Activated CD8-positive, alpha-beta T cell treated with anti-CD3 and anti-CD28 coated beads for 36 hours (primary cell): Measurements from ENCODE around the gene ACOT7. TPM values are rescaled to one million over a fixed set of nuclear protein-coding genes. Genes with fewer than 3 reads are reported as not detected.
"Not testable (repeated sequence)": the region's sequence is repeated elsewhere in the genome, so short reads cannot be mapped to it uniquely, and the experiment has no call there.

ENCODE experiments used
- ATAC-seq: fragments of 200-7000 bp; cut with Tn5 transposase; one replicate; pipeline ENCODE4 v1.10.0; 2021; ENCODE audit warnings: mild to moderate bottlenecking, moderate library complexity
- CTCF ChIA-PET: fragments of 350-600 bp; sonication (Branson Sonifier 250); formaldehyde crosslinking; loops from one replicate; lab custom pipeline; 2021; ENCODE audit warnings: antibody characterized with exemption; lab: Charles Lee
- POLR2A ChIA-PET: fragments of 350-600 bp; sonication (Branson Sonifier 250); formaldehyde crosslinking; loops from one replicate; lab custom pipeline; 2021; ENCODE audit warnings: antibody characterized with exemption; lab: Charles Lee
- DNase-seq: peaks from one replicate; pipeline ENCODE4 v3.0.0-alpha.2; 2020
- H3K27ac Mint-ChIP-seq: one replicate; pipeline ENCODE4 v1.8.0; 2021; ENCODE audit warnings: mild to moderate bottlenecking, mixed read lengths
- H3K27me3 Mint-ChIP-seq: one replicate; pipeline ENCODE4 v1.8.0; 2021; ENCODE audit warnings: mixed read lengths
- H3K36me3 Mint-ChIP-seq: one replicate; pipeline ENCODE4 v1.8.0; 2021; ENCODE audit warnings: low read depth, mixed read lengths
- H3K4me1 Mint-ChIP-seq: one replicate; pipeline ENCODE4 v1.8.0; 2021; ENCODE audit warnings: low read depth, mixed read lengths
- H3K4me3 Mint-ChIP-seq: one replicate; pipeline ENCODE4 v1.8.0; 2021; ENCODE audit warnings: mild to moderate bottlenecking, moderate library complexity, mixed read lengths
- H3K9me3 Mint-ChIP-seq: one replicate; pipeline ENCODE4 v1.8.0; 2021; ENCODE audit warnings: mixed read lengths
- intact Hi-C: fragments of 100-400 bp; cut with micrococcal nuclease; formaldehyde crosslinking; loops from one replicate; pipeline ENCODE4 v1.10.0; 2022
- total RNA-seq, 2 experiments: library from RNA; stranded (reverse); gene quantifications; one replicate each; pipeline ENCODE4 v1.2.3, GENCODE V29; 2021
- TF ChIP-seq, protein P1 (sequence below): fragments of 200-600 bp; IDR thresholded peaks from one replicate; pipeline ENCODE4 v1.8.0; 2022; ENCODE audit warnings: antibody characterized with exemption, mild to moderate bottlenecking

ACOT7 gene, protein sequence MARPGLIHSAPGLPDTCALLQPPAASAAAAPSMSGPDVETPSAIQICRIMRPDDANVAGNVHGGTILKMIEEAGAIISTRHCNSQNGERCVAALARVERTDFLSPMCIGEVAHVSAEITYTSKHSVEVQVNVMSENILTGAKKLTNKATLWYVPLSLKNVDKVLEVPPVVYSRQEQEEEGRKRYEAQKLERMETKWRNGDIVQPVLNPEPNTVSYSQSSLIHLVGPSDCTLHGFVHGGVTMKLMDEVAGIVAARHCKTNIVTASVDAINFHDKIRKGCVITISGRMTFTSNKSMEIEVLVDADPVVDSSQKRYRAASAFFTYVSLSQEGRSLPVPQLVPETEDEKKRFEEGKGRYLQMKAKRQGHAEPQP
- total RNA-seq: 10 to 100 TPM; 80.4 to 86.7 TPM

DNA sequence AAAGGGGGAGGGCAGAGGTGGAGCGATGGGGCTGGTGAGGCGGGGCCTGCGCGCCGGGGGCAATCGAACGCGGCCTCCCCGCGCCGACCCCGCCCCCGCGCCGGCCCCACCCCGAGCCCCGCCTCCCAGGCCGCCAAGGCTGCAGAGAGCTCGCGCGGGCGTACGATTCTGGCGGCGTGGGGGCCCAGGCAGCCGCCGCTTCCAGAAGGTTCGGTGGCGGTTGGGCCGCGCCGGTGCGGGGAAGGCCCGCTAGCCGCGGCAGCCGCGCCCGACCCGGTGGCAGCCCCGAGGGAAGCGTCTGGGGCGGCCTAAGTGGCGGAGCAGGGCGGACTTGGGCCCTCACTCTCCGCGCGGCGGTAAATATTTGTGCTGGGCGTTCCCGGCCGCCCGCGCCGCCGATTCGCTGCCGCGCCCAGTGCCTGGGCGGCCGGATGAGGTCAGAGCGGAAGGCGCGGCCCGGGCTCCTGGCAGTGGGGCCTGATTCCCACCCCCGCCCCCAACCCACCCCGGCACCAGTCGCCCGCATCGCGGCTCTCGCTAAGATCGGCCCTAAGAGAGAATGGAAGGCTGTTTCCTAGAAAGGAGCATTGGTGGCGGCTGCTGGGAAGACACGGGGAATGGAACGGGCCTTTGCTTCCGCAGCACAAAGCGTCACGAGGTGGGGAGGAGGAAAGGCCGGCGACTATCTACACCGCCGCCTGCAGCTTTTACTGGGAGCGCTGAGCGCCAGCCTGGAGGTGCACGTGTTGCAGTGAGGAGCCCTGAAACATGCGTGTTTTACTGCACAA, at the start of gene ACOT7:
Gene ACOT7 (minus strand): TSS at position 368 of the 788 bp plus-strand sequence. CDS start 368 bp downstream, outside the sequence.
- intact Hi-C loops: loop anchor here (5.0 kb wide), 1 partner anchor 36 kb away; no protein-coding TSS in a partner anchor

DNA sequence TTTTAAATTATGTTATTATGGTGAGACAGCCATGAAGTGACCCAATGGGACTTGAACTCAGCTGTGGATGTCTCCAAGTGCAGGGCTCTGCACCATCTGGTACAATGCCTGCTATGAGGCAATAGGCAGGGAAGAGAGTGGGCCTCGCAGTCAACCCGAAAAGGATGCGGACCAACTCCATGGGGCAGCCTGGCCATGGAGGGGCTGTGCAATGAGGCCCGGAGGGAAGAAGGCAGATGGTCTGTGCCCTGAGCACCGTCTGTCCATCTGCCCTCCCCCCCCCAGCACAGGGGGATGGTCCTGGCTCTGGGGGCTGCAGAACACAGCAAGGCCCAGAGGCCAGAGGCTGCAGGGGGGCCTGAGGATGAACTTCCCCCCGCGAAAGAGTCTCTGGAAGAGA, 48.0 kb upstream of the ACOT7 start:
- peaks cover 37% of the 10 kb centered on the region for H3K27me3 Mint-ChIP-seq
- DNase-seq (no peak), ATAC-seq (no peak)
- intact Hi-C loops: no loop called here
- H3K36me3 Mint-ChIP-seq: no peaks in the 10 kb centered on the region
- no peak overlapping the region for H3K27ac Mint-ChIP-seq
- TF ChIP-seq, protein P1, sequence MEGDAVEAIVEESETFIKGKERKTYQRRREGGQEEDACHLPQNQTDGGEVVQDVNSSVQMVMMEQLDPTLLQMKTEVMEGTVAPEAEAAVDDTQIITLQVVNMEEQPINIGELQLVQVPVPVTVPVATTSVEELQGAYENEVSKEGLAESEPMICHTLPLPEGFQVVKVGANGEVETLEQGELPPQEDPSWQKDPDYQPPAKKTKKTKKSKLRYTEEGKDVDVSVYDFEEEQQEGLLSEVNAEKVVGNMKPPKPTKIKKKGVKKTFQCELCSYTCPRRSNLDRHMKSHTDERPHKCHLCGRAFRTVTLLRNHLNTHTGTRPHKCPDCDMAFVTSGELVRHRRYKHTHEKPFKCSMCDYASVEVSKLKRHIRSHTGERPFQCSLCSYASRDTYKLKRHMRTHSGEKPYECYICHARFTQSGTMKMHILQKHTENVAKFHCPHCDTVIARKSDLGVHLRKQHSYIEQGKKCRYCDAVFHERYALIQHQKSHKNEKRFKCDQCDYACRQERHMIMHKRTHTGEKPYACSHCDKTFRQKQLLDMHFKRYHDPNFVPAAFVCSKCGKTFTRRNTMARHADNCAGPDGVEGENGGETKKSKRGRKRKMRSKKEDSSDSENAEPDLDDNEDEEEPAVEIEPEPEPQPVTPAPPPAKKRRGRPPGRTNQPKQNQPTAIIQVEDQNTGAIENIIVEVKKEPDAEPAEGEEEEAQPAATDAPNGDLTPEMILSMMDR: no peak
- ChIA-PET POLR2A (interaction anchor here (0.6 to 1.1 kb wide), 3 partner anchors 10 to 50 kb away, joined by 3 read pairs; partner anchors contain the start of gene PLEKHG5), CTCF (interaction anchor here (1.0 to 4.5 kb wide), 7 partner anchors 8 to 203 kb away, joined by 3 to 17 read pairs (median 5); no protein-coding TSS in a partner anchor)
- no peak overlapping the region for H3K4me3 Mint-ChIP-seq
- no peaks in the 10 kb centered on the region for H3K9me3 Mint-ChIP-seq
- H3K4me1 Mint-ChIP-seq: peaks cover 9% of the 10 kb centered on the region

More for the DNA sequence above, at the start of gene ACOT7:
- ChIA-PET CTCF (interaction anchor here (1.7 to 5.4 kb wide), 8 partner anchors 10 to 147 kb away, joined by 5 to 36 read pairs (median 8); no protein-coding TSS in a partner anchor), POLR2A (interaction anchor here (0.7 to 2.6 kb wide), 14 partner anchors 7 to 220 kb away, joined by 3 to 13 read pairs (median 4); partner anchors contain the start of gene PHF13)
- TF ChIP-seq, protein P1: no peak
- Mint-ChIP-seq H3K9me3 (no peaks in the 10 kb centered on the region), H3K4me1 (peaks cover 21% of the 10 kb centered on the region), H3K36me3 (peaks cover 2% of the 10 kb centered on the region), H3K27ac (peak within 1 kb of the TSS; percentile 95), H3K27me3 (no peaks in the 10 kb centered on the region), H3K4me3 (peak within 1 kb of the TSS; percentile 84)
- DNase-seq (peak; percentile 94), ATAC-seq (peak; percentile 91)

DNA sequence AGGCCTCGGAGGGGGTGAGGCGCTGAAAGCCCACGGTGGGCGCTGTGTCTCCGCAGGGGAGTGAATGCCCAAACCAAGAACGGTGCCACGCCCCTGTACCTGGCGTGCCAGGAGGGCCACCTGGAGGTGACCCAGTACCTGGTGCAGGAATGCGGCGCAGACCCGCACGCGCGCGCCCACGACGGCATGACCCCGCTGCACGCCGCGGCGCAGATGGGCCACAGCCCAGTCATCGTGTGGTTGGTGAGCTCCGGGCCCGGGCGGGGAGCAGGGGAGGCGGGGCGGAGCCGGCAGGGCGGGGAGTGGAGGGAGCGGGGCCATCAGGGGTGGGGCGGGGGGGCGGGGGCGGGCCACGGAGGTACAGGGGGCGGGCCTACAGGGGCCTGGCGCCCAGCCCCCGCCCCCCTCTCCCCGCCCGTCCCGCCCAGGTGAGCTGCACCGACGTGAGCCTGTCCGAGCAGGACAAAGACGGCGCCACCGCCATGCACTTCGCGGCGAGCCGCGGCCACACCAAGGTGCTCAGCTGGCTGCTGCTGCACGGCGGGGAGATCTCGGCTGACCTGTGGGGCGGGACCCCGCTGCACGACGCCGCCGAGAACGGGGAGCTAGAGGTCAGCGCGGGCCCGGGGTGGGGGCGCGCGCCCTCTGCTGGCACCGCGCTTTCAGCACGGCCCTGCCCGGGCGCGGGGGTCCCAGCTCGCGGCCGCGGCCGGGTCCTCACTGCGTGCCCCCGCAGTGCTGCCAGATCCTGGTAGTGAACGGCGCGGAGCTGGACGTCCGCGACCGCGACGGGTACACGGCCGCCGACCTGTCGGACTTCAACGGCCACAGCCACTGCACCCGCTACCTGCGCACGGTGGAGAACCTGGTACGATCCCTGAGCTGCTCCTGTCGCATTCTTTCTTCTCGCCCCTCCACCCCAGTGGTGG, 46.9 kb upstream of the ACOT7 start:
- ATAC-seq: peak; percentile 89
- Mint-ChIP-seq H3K9me3 (no peaks in the 10 kb centered on the region), H3K27me3 (peaks cover 28% of the 10 kb centered on the region), H3K27ac (no peak overlapping the region), H3K36me3 (no peaks in the 10 kb centered on the region), H3K4me1 (peaks cover 7% of the 10 kb centered on the region), H3K4me3 (no peak overlapping the region)
- TF ChIP-seq, protein P1: peak; percentile 48
- CTCF ChIA-PET: interaction anchor here (0.7 to 5.3 kb wide), 15 partner anchors 8 to 238 kb away, joined by 3 to 43 read pairs (median 4); partner anchors contain the start of gene TNFRSF25
- DNase-seq: peak; percentile 82
- POLR2A ChIA-PET: interaction anchor here (1.1 kb wide), 1 partner anchor 18 kb away, joined by 3 read pairs; no protein-coding TSS in a partner anchor
- intact Hi-C loops: no loop called here

DNA sequence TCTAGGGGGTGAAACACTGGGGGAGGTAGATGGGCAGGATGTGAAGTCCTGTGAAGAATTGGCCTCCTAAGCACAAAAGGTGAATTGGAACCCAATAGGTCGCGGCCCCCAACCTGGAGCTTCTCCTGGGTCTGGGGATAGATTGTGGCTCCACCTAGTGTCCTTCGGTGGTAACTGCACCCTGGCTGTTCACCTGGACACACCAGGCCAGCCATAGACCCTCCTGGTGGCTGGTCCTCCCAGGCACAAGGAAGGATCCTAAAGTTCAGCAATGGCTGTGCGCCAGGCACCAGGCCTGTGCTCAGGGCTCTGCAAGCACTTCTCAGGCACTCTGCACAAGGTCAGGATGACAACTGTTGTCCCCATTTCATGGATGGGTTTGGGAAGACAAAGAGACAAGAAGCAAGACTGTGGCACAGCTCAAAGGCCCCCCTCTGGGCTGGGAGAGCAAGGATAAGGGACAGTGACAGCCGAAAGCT, 44.5 kb upstream of the ACOT7 start:
- H3K27ac Mint-ChIP-seq: no peak overlapping the region
- intact Hi-C loops: no loop called here
- DNase-seq (peak; percentile 82), ATAC-seq (peak; percentile 75)
- H3K9me3 Mint-ChIP-seq: no peaks in the 10 kb centered on the region
- TF ChIP-seq, protein P1: peak; percentile 93
- H3K4me1 Mint-ChIP-seq: peaks cover 4% of the 10 kb centered on the region
- POLR2A ChIA-PET: interaction anchor here (0.8 to 1.6 kb wide), 4 partner anchors 15 to 141 kb away, joined by 3 to 4 read pairs (median 3); no protein-coding TSS in a partner anchor
- H3K27me3 Mint-ChIP-seq: peaks cover 22% of the 10 kb centered on the region
- CTCF ChIA-PET: interaction anchor here (0.6 to 8.1 kb wide), 37 partner anchors 8 to 214 kb away, joined by 3 to 75 read pairs (median 5); partner anchors contain the start of genes HES2 and ICMT
- H3K4me3 Mint-ChIP-seq: no peak overlapping the region
- no peaks in the 10 kb centered on the region for H3K36me3 Mint-ChIP-seq

DNA sequence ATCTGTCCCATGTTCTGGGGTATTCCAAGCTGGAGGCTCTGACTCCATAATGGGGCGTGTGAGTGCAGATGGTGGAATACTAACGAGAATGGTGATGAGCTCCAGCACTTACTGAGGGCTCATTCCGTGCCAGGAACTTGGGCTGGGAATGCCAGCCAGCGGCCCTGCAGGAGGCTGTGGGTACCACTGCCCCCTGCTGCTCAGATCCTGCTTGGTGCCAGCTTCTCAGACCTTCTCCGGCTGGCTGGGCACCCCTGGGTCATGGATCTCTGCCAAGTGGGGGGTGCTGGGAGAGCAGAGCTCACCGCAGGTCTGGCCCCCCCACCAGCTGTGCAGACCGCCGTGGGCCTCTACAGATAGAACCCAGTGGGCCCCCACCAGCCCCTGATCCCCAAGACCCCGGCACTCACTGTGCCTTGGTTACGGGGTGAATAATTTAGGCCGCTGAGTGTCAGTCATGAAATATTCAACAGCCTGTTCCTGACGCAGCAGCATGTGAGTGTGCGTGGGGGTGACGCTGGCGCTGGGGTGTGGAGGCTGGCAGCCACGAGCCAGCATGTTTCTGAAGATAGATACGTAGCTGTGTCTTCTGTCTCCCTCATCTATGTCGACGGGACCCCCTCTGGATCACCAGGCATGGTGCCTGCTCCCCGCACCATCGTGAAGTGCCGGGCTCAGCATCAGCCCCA, 43.6 kb upstream of the ACOT7 start:
- intact Hi-C loops, ATAC-seq: not testable (repeated sequence)

DNA sequence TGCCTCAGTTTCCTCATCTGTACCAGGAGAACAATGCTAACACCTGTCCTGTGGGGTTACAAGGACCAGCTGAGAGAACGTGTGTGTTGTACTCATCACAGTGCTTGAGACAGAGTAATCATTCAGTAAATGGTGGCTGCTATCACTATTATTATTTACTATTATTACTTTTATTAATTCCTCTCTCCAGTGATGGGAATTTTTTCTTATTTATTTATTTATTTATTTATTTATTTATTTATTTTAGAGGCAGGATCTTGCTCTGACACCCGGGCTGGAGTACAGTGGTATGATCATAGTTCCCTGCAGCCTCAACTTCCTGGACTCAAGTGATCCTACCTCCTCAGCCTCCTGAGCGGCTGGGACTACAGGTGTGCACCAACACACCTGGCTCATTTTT, 42.7 kb upstream of the ACOT7 start:
- H3K27ac Mint-ChIP-seq, H3K36me3 Mint-ChIP-seq, ATAC-seq, H3K9me3 Mint-ChIP-seq, intact Hi-C loops, H3K4me3 Mint-ChIP-seq, DNase-seq, H3K4me1 Mint-ChIP-seq: not testable (repeated sequence)
- ChIA-PET POLR2A (interaction anchor here (1.6 kb wide), 1 partner anchor 13 kb away, joined by 4 read pairs; no protein-coding TSS in a partner anchor), CTCF (interaction anchor here (1.3 to 8.1 kb wide), 6 partner anchors 10 to 189 kb away, joined by 3 to 75 read pairs (median 26); no protein-coding TSS in a partner anchor)
- H3K27me3 Mint-ChIP-seq: peaks cover 18% of the 10 kb centered on the region

More for the DNA sequence above, 43.6 kb upstream of the ACOT7 start:
- not testable (repeated sequence) for H3K36me3 Mint-ChIP-seq, H3K9me3 Mint-ChIP-seq, H3K4me1 Mint-ChIP-seq, H3K27ac Mint-ChIP-seq, H3K4me3 Mint-ChIP-seq, DNase-seq
- H3K27me3 Mint-ChIP-seq: peaks cover 22% of the 10 kb centered on the region
- POLR2A ChIA-PET: interaction anchor here (0.8 to 1.6 kb wide), 2 partner anchors 14 to 15 kb away, joined by 3 to 4 read pairs; no protein-coding TSS in a partner anchor
- CTCF ChIA-PET: interaction anchor here (0.6 to 8.1 kb wide), 29 partner anchors 7 to 215 kb away, joined by 3 to 75 read pairs (median 6); partner anchors contain the start of genes HES2 and ICMT
